A549 (cell line): ENCODE results near the gene SLC38A10. TPM values are rescaled to one million over a fixed set of nuclear protein-coding genes. Genes with fewer than 3 reads are reported as not detected.

Experiments used
- ATAC-seq, 2 experiments: fragments of 200-7000 bp in 1 of 2; fragments of >200 bp in 1 of 2; cut with Nextera tagmentation in 1 of 2; cut with Tn5 transposase in 1 of 2; 3 replicates each; pipeline versions ENCODE4 v1.8.0 to v1.9.1; 2018 to 2020; ENCODE audit warnings: mild to moderate bottlenecking in 1 of 2, moderate library complexity in 1 of 2
- CTCF ChIA-PET: fragments of 300-600 bp; sonication (Branson Sonifier 250); formaldehyde crosslinking; extraction: SDS; loops from one replicate; lab custom pipeline; 2021; ENCODE audit warnings: antibody characterized with exemption, inconsistent platforms; lab: Yijun Ruan, JAX
- POLR2A ChIA-PET: fragments of 350-600 bp; formaldehyde crosslinking; extraction: SDS; loops from one replicate; lab custom pipeline; 2021; ENCODE audit warnings: antibody characterized with exemption, inconsistent platforms; lab: Yijun Ruan, JAX
- DNase-seq, 2 experiments: peaks; one replicate each; pipeline versions ENCODE4 v3.0.0 to v3.0.0-alpha.2; 2011 to 2016; ENCODE audit warnings: low read depth in 1 of 2, low spot score in 1 of 2
- FAIRE-seq: peaks from 2 replicates; lab custom pipeline; 2011; peaks lifted over from hg19 to GRCh38; lab: Jason Lieb, UNC
- H3K27ac ChIP-seq, 2 experiments: fragments of >200 bp; sonication (Bioruptor Twin); formaldehyde crosslinking; 3 replicates each; pipeline ENCODE4 v1.5.1; 2016 to 2017
- H3K4me1 ChIP-seq: fragments of >200 bp; sonication (Bioruptor Twin); formaldehyde crosslinking; 3 replicates; pipeline ENCODE4 v1.6.1; 2016
- H3K4me2 ChIP-seq: fragments of >200 bp; sonication (Bioruptor Twin); formaldehyde crosslinking; 3 replicates; pipeline ENCODE4 v1.6.1; 2016
- H3K4me3 ChIP-seq: fragments of >200 bp; sonication (Bioruptor Twin); formaldehyde crosslinking; 3 replicates; pipeline ENCODE4 v1.5.1; 2016
- H3K9me3 ChIP-seq: fragments of >200 bp; sonication (Bioruptor Twin); formaldehyde crosslinking; 3 replicates; pipeline ENCODE4 v1.6.1; 2016
- BCL3 ChIP-seq: fragments of >200 bp; sonication (Bioruptor Twin); formaldehyde crosslinking; IDR thresholded peaks from 3 replicates; pipeline ENCODE4 v1.6.1; 2016
- CEBPB ChIP-seq, 2 experiments: fragments of >200 bp in 1 of 2; sonication (Bioruptor Twin) in 1 of 2; formaldehyde crosslinking in 1 of 2; IDR thresholded peaks; 2 replicates each; pipeline ENCODE4 v1.6.1; 2012 to 2016
- CHD4 ChIP-seq: fragments of 200-600 bp; sonication (generic); IDR thresholded peaks from 2 replicates; pipeline ENCODE4 v1.6.1; 2016; ENCODE audit warnings: antibody characterized with exemption, mild to moderate bottlenecking, borderline replicate concordance
- CTCF ChIP-seq: fragments of >200 bp; sonication (Bioruptor Twin); formaldehyde crosslinking; IDR thresholded peaks from 3 replicates; pipeline ENCODE4 v1.5.1; 2016
- EHMT2 ChIP-seq: fragments of 200-600 bp; sonication (generic); IDR thresholded peaks from 2 replicates; pipeline ENCODE4 v1.6.1; 2016; ENCODE audit warnings: antibody characterized with exemption, low read depth, mild to moderate bottlenecking, moderate library complexity
- EP300 ChIP-seq, 2 experiments: fragments of >200 bp; sonication (Bioruptor Twin); formaldehyde crosslinking; IDR thresholded peaks; 2 replicates in 1 of 2; 3 replicates in 1 of 2; pipeline ENCODE4 v1.6.1; 2016 to 2017
- FOXS1 ChIP-seq: fragments of 250-450 bp; sonication (Bioruptor Pico); IDR thresholded peaks from 2 replicates; pipeline ENCODE4 v1.5.0; 2020; ENCODE audit warnings: mild to moderate bottlenecking, moderate library complexity
- HES2 ChIP-seq: fragments of >200 bp; sonication (Bioruptor Twin); formaldehyde crosslinking; IDR thresholded peaks from 2 replicates; pipeline ENCODE4 v1.6.1; 2016
- HEYL ChIP-seq: fragments of 250-450 bp; sonication (Bioruptor Pico); IDR thresholded peaks from 2 replicates; pipeline ENCODE4 v1.8.0; 2021; ENCODE audit warnings: mild to moderate bottlenecking, moderate library complexity
- HOXA7 ChIP-seq: fragments of 250-450 bp; sonication (Bioruptor Pico); IDR thresholded peaks from 2 replicates; pipeline ENCODE4 v1.5.0; 2020; ENCODE audit warnings: mild to moderate bottlenecking, moderate library complexity
- HOXB13 ChIP-seq: fragments of 250-450 bp; sonication (Bioruptor Pico); IDR thresholded peaks from 2 replicates; pipeline ENCODE4 v1.5.0; 2020; ENCODE audit warnings: low read depth, mild to moderate bottlenecking, moderate library complexity
- JUNB ChIP-seq: fragments of >200 bp; sonication (Bioruptor Twin); formaldehyde crosslinking; IDR thresholded peaks from 2 replicates; pipeline ENCODE4 v1.6.1; 2016
- KDM1A ChIP-seq: fragments of 200-600 bp; sonication (generic); IDR thresholded peaks from 2 replicates; pipeline ENCODE4 v1.6.1; 2016; ENCODE audit warnings: low read depth, mild to moderate bottlenecking
- KDM5A ChIP-seq: fragments of 200-600 bp; sonication (generic); IDR thresholded peaks from 2 replicates; pipeline ENCODE4 v1.6.1; 2016; ENCODE audit warnings: antibody characterized with exemption, mild to moderate bottlenecking
- MAX ChIP-seq: IDR thresholded peaks from 2 replicates; pipeline ENCODE4 v1.6.1; 2012
- MYC ChIP-seq: IDR thresholded peaks from 2 replicates; pipeline ENCODE4 v1.6.1; 2012; ENCODE audit warnings: mild to moderate bottlenecking, inconsistent platforms, low read length, improper control_type of control experiment, borderline replicate concordance
- NPAS2 ChIP-seq: fragments of 250-450 bp; sonication (Bioruptor Pico); IDR thresholded peaks from 2 replicates; pipeline ENCODE4 v1.8.0; 2022; ENCODE audit warnings: mild to moderate bottlenecking, moderate library complexity, borderline replicate concordance
- PBX3 ChIP-seq: IDR thresholded peaks from 2 replicates; pipeline ENCODE4 v1.6.1; 2012
- PHF8 ChIP-seq: fragments of 200-600 bp; sonication (generic); IDR thresholded peaks from 2 replicates; pipeline ENCODE4 v1.6.1; 2016; ENCODE audit warnings: low read depth, mild to moderate bottlenecking, antibody characterized with exemption, moderate library complexity, borderline replicate concordance
- POLR2A ChIP-seq: IDR thresholded peaks from 2 replicates; pipeline ENCODE4 v1.6.1; 2012; ENCODE audit warnings: mild to moderate bottlenecking, low read length
- RAD21 ChIP-seq, 2 experiments: fragments of >200 bp in 1 of 2; sonication (Bioruptor Twin) in 1 of 2; formaldehyde crosslinking in 1 of 2; IDR thresholded peaks in 1 of 2; conservative IDR thresholded peaks in 1 of 2; 2 replicates in 1 of 2; 3 replicates in 1 of 2; pipeline ENCODE4 v1.6.1; 2012 to 2018; ENCODE audit warnings: inconsistent platforms in 1 of 2
- RARB ChIP-seq: fragments of 250-450 bp; sonication (Bioruptor Pico); IDR thresholded peaks from 2 replicates; pipeline ENCODE4 v1.8.0; 2021; ENCODE audit warnings: mild to moderate bottlenecking, moderate library complexity
- RCOR1 ChIP-seq: fragments of 150-350 bp; IDR thresholded peaks from 2 replicates; pipeline ENCODE4 v1.6.1; 2014; ENCODE audit warnings: antibody characterized with exemption, low read length, low read depth
- REST ChIP-seq: fragments of 200-600 bp; sonication (generic); IDR thresholded peaks from 2 replicates; pipeline ENCODE4 v1.6.1; 2016; ENCODE audit warnings: antibody characterized with exemption, mild to moderate bottlenecking, moderate library complexity
- SMC3 ChIP-seq: fragments of >200 bp; sonication (Bioruptor Twin); formaldehyde crosslinking; IDR thresholded peaks from 3 replicates; pipeline ENCODE4 v1.6.1; 2018; ENCODE audit warnings: inconsistent platforms
- SREBF2 ChIP-seq: fragments of 450-650 bp; IDR thresholded peaks from 2 replicates; pipeline ENCODE4 v1.6.1; 2014; ENCODE audit warnings: mild to moderate bottlenecking, moderate library complexity
- USF2 ChIP-seq: fragments of 450-650 bp; IDR thresholded peaks from 2 replicates; pipeline ENCODE4 v1.6.1; 2014; ENCODE audit warnings: antibody characterized with exemption
- WGBS: methylation state at CpG from one replicate; pipeline ENCODE4 v1.1.6; 2017; ENCODE audit errors: missing lambda C conversion rate; 5-methylcytosine and 5-hydroxymethylcytosine counted together
- polyA plus RNA-seq, 4 experiments: library from polyadenylated mRNA; depleted of rRNA in 3 of 4; stranded (reverse); fragments of >200 nt; fragmentation: RNase III in 1 of 4; extraction: RNeasy Plus Mini Kit Qiagen cat#74134 plus additional on column Dnase treatment in 1 of 4; gene quantifications; 2 replicates in 3 of 4; 3 replicates in 1 of 4; pipeline ENCODE4 v1.2.3, GENCODE V29; 2011 to 2017

Gene SLC38A10
- polyA plus RNA-seq, 2 of the 4 experiments (the other 2 are of a cell fraction), result 35.8 to 67.4 TPM

GRCh38 chr17:81323083-81323369 is 27.9 kb upstream of the SLC38A10 start:
- WGBS, result 93% methylated on average over 10 of the region's 10 CpGs
- POLR2A ChIA-PET, result interaction anchor here (2.2 kb wide), 1 partner anchor 28 kb away, joined by 6 read pairs; the partner anchor contains the start of gene SLC38A10
- no peaks in the 10 kb centered on the region for H3K9me3 ChIP-seq
- FAIRE-seq, result no peak
- ATAC-seq, result no peak
- peaks cover 2% of the 10 kb centered on the region for H3K4me1 ChIP-seq
- DNase-seq, result no peak
- TF ChIP-seq PHF8, result no peak
- H3K27ac ChIP-seq, result no peak overlapping the region
- no peak overlapping the region for H3K4me3 ChIP-seq
- CTCF ChIA-PET, result interaction anchor here (0.8 to 11.4 kb wide), 11 partner anchors 8 to 162 kb away, joined by 3 to 158 read pairs (median 4); no protein-coding TSS in a partner anchor
- no peak overlapping the region for H3K4me2 ChIP-seq

GRCh38 chr17:81322271-81323082 is 27.4 kb upstream of the SLC38A10 start:
- Histone ChIP-seq H3K4me3 (no peak overlapping the region), H3K27ac (no peak overlapping the region), H3K9me3 (no peaks in the 10 kb centered on the region), H3K4me1 (no peaks in the 10 kb centered on the region), H3K4me2 (no peak overlapping the region)
- ATAC-seq (peak; percentile 46 to 83; a peak in 5 of 6 replicates), FAIRE-seq (no peak), DNase-seq (peak; percentile 72 to 89)
- CTCF ChIA-PET, result interaction anchor here (0.8 to 11.4 kb wide), 12 partner anchors 7 to 162 kb away, joined by 3 to 158 read pairs (median 4); no protein-coding TSS in a partner anchor
- POLR2A ChIA-PET, result interaction anchor here (2.2 kb wide), 1 partner anchor 27 kb away, joined by 6 read pairs; the partner anchor contains the start of gene SLC38A10
- 75% methylated on average over 31 of the region's 34 CpGs for WGBS
- TF ChIP-seq CEBPB (IDR thresholded peaks at IDR 0.05) (no peak), JUNB (no peak), CHD4 (no peak), FOXS1 (CRISPR knock-in tag) (no peak), RAD21 (conservative IDR thresholded peaks at IDR 0.05 in 1 of 2, IDR thresholded peaks at IDR 0.05 in 1 of 2) (peak in 1 of 2 experiments; percentile 29; a peak in 2 of 5 replicates), PHF8 (no peak), HEYL (no peak), RARB (no peak), SMC3 (no peak), KDM1A (no peak), USF2 (peak; percentile 83), RCOR1 (no peak), HES2 (no peak), BCL3 (no peak), HOXA7 (CRISPR knock-in tag) (no peak), REST (no peak), SREBF2 (no peak), EHMT2 (no peak), POLR2A (no peak), MYC (no peak), CTCF (peak; percentile 30), EP300 (IDR thresholded peaks at IDR 0.05) (no peak), HOXB13 (CRISPR knock-in tag) (no peak), MAX (no peak), NPAS2 (CRISPR knock-in tag) (no peak), KDM5A (no peak), PBX3 (no peak)
